ENCODE results near the gene CELF5.
"Not testable (repeated sequence)": the region's sequence is repeated elsewhere in the genome, so short reads cannot be mapped to it uniquely, and the experiment has no call there.

Gene CELF5

DNA sequence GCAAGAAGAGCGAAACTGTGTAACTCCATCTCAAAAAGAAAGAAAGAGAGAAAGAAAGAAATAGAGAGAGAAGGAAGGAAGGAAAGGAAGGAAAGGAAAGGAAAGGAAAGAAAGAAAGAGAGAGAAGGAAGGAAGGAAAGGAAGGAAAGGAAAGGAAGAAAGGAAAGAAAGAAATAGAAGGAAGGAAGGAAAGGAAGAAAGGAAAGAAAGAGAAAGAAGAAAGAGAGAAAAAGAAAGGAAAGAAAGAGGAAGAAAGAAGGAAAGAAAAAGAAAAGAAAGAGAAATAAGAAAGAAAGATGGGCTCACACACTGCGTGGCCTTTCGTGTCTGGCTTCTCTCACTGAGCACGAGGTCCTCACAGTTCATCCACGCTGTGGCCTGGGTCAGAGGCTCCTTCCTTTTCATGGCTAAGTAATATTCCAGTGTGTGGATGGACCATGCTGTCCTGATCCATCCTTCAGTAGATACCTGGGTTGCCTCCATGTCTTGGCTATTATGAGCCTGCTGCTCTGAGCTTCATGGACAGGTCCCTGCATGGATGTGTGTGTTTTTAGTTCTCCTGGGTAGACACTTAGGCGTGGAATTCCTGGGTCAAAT is 74.5 kb downstream of the CELF5 start:
- TF ChIP-seq, protein P1, sequence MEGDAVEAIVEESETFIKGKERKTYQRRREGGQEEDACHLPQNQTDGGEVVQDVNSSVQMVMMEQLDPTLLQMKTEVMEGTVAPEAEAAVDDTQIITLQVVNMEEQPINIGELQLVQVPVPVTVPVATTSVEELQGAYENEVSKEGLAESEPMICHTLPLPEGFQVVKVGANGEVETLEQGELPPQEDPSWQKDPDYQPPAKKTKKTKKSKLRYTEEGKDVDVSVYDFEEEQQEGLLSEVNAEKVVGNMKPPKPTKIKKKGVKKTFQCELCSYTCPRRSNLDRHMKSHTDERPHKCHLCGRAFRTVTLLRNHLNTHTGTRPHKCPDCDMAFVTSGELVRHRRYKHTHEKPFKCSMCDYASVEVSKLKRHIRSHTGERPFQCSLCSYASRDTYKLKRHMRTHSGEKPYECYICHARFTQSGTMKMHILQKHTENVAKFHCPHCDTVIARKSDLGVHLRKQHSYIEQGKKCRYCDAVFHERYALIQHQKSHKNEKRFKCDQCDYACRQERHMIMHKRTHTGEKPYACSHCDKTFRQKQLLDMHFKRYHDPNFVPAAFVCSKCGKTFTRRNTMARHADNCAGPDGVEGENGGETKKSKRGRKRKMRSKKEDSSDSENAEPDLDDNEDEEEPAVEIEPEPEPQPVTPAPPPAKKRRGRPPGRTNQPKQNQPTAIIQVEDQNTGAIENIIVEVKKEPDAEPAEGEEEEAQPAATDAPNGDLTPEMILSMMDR (IDR thresholded peaks at IDR 0.05; ENCODE audit: insufficient read depth, low read length, missing control alignments), result no peak
- CTCF ChIA-PET, result no interaction called here
- H3K4me3 ChIP-seq (ENCODE audit: low read depth, low read length), result no peak overlapping the region
- POLR2A ChIA-PET, result no interaction called here
- no peak for DNase-seq (ENCODE audit: low read depth, low spot score)

DNA sequence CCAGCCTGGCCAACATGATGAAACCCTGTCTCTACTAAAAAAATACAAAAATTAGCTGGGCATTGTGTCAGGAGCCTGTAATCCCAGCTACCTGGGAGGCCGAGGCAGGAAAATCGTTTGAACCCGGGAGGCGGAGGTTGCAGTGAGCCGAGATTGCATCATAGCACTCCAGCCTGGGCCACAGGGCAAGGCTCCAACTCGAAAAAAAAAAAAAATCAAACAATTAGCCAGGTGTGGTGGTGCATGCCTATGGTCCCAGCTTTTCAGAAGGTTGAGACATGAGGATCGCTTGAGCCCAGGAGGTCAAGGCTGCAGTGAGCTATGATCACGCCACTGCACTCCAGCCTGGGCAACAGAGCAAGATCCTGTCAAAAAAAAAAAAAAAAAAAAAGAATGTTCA is 76.1 kb downstream of the CELF5 start:
- H3K4me3 ChIP-seq (ENCODE audit: low read depth, low read length); POLR2A ChIA-PET; CTCF ChIA-PET; DNase-seq (ENCODE audit: low read depth, low spot score): not testable (repeated sequence)

DNA sequence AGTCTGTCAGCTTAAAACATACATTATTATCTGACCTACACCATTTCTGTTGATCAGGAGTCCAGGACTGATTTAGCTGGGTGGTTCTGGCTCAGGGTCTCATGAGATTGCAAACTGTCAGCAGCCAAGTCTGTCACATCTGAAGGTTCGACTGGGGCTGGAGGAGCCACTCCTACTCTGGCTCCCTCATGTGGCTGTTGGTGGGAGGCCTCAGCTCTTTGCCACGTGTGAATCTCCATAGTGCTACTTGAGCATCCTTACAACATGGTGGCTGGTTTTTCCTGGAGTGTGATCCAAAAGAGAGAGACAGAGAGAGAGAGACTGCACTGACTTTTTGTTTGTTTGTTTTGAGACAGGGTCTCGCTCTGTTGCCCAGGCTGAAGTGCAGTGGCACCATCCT is 78.3 kb downstream of the CELF5 start:
- ChIA-PET CTCF (interaction anchor here (0.9 to 7.3 kb wide), 10 partner anchors 11 to 353 kb away, joined by 3 to 129 read pairs (median 4); partner anchors contain the start of genes SMIM24 and SMIM44), POLR2A (no interaction called here)
- no peak overlapping the region for H3K4me3 ChIP-seq (ENCODE audit: low read depth, low read length)
- TF ChIP-seq, protein P1 (IDR thresholded peaks at IDR 0.05; ENCODE audit: insufficient read depth, low read length, missing control alignments), result no peak
- no peak for DNase-seq (ENCODE audit: low read depth, low spot score)

DNA sequence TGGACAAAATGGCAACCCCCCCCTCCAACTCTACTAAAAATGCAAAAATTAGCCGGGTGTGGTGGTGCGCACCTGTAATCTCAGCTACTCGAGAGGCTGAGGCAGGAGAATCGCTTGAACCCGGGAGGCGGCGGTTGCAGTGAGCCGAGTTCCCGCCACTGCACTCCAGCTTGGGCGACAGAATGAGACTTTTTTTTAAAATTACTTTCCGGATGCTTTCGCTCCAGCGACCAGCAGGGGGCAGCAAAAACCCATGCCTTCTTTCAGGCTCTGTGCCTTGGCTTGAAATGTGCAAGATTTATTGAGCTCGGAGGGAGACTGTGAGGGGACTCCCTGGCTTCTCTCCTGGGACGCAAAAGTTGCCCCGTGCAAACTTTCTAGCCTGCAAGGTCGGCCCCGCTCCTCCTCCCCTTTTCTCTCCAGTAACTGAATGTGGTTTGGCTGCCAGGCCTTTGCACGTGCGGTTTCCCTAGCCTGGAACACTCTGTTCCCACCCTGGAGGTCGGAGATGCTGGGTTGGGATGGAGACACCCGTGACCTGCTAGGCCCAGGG is 80.5 kb downstream of the CELF5 start:
- CTCF ChIA-PET, result interaction anchor here (0.7 to 7.3 kb wide), 42 partner anchors 9 to 902 kb away, joined by 3 to 129 read pairs (median 4); partner anchors contain the start of genes DOHH, SMIM24 and SMIM44
- no peak overlapping the region for H3K4me3 ChIP-seq (ENCODE audit: low read depth, low read length)
- TF ChIP-seq, protein P1 (IDR thresholded peaks at IDR 0.05; ENCODE audit: insufficient read depth, low read length, missing control alignments), result peak; percentile 70
- POLR2A ChIA-PET, result interaction anchor here (0.5 to 0.7 kb wide), 2 partner anchors 38 to 348 kb away, joined by 3 to 4 read pairs; no protein-coding TSS in a partner anchor
- no peak for DNase-seq (ENCODE audit: low read depth, low spot score)

DNA sequence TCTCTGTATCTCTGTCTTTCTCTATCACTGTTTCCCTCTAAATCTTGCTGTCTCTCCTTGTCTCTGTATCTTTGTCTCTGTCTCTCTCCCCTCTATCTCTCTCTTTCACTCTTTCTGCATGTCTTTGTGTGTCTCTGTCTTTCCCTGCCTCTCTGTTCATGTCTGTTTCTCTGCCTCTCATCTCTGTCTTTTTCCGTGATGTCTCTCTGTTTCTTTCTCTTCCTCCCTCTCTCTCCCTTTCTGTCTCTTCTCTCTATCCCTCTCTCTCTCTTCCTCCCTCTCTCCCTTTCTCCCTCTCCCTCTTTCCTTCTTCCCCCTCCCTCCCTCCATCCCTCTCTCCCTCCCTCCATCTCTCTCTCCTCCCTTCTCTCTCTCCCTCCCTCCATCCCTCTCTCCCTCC is 85.3 kb downstream of the CELF5 start:
- POLR2A ChIA-PET, result no interaction called here
- H3K4me3 ChIP-seq (ENCODE audit: low read depth, low read length), result no peak overlapping the region
- no peak for DNase-seq (ENCODE audit: low read depth, low spot score)
- CTCF ChIA-PET, result no interaction called here
- TF ChIP-seq, protein P1 (IDR thresholded peaks at IDR 0.05; ENCODE audit: insufficient read depth, low read length, missing control alignments), result no peak

DNA sequence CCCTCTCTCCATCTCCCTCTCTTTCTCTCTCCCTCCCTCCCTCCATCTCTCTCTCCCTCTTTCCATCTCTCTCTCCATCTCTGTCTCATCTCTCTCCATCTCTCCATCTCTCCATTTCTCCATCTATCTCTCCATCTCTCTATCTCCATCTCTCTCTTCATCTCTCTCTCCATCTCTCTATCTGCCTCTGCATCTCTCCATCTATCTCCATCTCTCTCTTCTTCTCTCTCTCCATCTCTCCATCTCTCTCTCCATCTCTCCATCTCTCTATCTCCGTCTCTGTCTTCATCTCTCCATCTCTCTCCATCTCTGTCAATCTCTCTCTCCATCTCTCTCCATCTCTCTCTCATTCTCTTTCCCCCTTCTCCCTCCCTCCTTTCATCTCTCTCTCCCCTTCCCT is 85.8 kb downstream of the CELF5 start:
- no peak for DNase-seq (ENCODE audit: low read depth, low spot score)
- ChIA-PET CTCF (no interaction called here), POLR2A (no interaction called here)
- H3K4me3 ChIP-seq (ENCODE audit: low read depth, low read length), result no peak overlapping the region
- TF ChIP-seq, protein P1 (IDR thresholded peaks at IDR 0.05; ENCODE audit: insufficient read depth, low read length, missing control alignments), result no peak

DNA sequence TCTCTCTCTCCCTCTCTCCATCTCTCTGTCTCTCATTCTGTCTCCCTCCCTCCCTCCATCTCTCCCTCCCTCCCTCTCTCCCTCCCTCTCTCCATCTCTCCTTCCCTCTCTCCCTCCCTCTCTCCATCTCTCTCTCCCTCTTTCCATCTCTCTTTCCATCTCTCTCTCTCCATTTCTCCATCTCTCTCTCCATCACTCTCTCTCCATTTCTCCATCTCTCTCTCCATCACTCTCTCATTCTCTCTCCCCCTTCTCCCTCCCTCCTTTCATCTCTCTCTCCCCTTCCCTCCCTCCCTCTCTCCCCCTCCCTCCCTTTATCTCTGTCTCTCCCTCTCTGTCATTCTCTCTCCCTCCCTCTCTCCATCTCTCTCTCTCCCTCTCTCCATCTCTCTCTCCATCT is 86.2 kb downstream of the CELF5 start:
- no peak for DNase-seq (ENCODE audit: low read depth, low spot score)
- H3K4me3 ChIP-seq (ENCODE audit: low read depth, low read length), result no peak overlapping the region
- ChIA-PET POLR2A (no interaction called here), CTCF (interaction anchor here (1.7 kb wide), 1 partner anchor 9 kb away, joined by 5 read pairs; no protein-coding TSS in a partner anchor)
- TF ChIP-seq, protein P1 (IDR thresholded peaks at IDR 0.05; ENCODE audit: insufficient read depth, low read length, missing control alignments), result no peak
